ENCODE data around the gene TPST2.
A peak's percentile ranks its signal among the peaks of the same experiment; 100 is the strongest.

Gene TPST2

GRCh38 chr22:26508148-26508547, 81.8 kb downstream of the TPST2 start:
- DNase-seq (ENCODE audit: extremely low read depth in 1 of 2, low read depth in 1 of 2): no peak

GRCh38 chr22:26503758-26504157, 86.2 kb downstream of the TPST2 start:
- DNase-seq (ENCODE audit: extremely low read depth in 1 of 2, low read depth in 1 of 2): no peak

DNA sequence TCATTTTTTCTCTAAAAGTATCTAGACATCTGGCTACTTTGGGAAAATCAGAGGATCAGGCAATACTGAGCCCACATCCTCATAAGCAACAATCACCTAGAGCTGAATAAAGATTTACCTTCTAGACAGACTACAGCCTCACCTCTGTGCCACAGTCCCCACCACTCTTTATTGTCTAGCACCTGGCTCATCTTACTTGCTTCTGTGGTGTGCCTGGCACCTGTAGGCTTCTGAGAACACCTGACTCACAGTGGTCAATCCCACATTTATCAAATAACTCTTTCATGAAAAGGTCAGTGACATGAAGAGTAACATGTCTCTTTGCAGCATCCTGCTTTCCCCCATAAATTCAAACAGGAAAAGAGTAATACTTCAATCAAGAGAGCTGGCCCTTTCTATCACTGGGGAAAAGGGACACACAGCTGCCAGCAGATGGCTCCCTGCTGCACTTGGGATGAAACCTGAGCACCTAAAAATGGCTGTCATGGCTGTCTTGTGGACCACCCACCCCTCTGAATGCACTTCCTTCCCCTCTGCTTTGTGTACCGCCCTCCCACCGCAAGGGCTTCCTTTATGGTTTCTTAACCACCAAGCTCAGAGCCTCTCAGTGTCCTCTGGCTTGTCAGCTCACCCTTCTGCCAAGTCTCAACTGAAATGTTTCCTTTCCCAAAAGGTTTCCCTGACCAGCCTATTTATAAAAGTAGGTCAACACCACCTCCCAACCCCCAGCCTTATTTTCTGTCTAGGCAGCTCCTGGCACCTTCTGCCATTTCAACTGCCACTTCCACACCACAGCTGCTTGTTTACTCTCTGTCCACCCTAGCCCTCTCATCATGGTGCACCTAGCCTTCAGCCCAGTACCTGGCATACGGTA, 87.0 kb downstream of the TPST2 start:
- peak; percentile 22 to 34 for DNase-seq (ENCODE audit: extremely low read depth in 1 of 2, low read depth in 1 of 2)

- no peak for DNase-seq (ENCODE audit: extremely low read depth in 1 of 2, low read depth in 1 of 2)
Observed at GRCh38 chr22:26501996-26502395, 87.9 kb downstream of the TPST2 start.

- no peak for DNase-seq (ENCODE audit: extremely low read depth in 1 of 2, low read depth in 1 of 2)
Observed at GRCh38 chr22:26499188-26499703, 90.7 kb downstream of the TPST2 start.

- DNase-seq (ENCODE audit: extremely low read depth in 1 of 2, low read depth in 1 of 2): no peak
Observed at GRCh38 chr22:26496456-26496855, 93.5 kb downstream of the TPST2 start.

DNA sequence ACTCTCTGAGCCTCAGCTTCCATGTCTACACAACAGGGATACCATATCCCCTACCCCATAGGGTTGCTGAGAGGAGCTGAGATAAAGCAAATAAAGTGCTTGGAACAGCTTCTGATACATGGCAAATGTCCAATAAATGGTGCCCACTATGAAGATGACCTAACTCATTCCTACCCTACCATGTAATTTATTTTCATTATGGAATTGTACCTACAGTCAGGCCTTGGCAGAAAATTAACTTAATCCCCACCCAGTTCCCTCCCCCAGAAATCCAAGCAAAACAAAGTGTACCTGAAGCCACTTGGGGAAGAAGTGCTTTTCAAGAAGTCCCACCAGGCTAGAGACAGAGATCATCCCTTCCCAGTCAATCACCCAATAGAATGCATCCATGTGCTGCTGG, 95.4 kb downstream of the TPST2 start:
- DNase-seq (ENCODE audit: extremely low read depth in 1 of 2, low read depth in 1 of 2): no peak

GRCh38 chr22:26492220-26492619, 97.7 kb downstream of the TPST2 start:
- no peak for DNase-seq (ENCODE audit: extremely low read depth in 1 of 2, low read depth in 1 of 2)

- no peak for DNase-seq (ENCODE audit: extremely low read depth in 1 of 2, low read depth in 1 of 2)
Observed at GRCh38 chr22:26489447-26490036, 100.4 kb downstream of the TPST2 start.

DNA sequence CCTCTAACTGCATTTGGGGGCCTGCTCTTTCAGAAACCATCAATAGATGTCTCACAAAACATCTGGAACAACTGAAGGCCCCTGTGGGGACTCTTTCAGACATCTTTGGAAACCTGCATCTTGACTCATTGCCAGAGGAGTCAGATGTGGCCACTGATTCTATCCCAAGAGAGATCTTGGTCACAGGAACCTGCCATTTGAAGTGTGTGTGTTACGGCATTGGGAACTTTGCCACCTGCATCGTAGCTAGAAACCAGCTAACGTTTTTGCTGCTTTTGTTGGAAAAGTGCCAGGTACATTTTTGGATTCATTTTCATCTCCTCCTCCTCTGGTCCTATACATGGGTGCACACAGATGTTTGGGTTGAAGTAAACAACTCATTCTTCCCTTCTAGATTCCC, 101.9 kb downstream of the TPST2 start:
- no peak for DNase-seq (ENCODE audit: extremely low read depth in 1 of 2, low read depth in 1 of 2)

DNA sequence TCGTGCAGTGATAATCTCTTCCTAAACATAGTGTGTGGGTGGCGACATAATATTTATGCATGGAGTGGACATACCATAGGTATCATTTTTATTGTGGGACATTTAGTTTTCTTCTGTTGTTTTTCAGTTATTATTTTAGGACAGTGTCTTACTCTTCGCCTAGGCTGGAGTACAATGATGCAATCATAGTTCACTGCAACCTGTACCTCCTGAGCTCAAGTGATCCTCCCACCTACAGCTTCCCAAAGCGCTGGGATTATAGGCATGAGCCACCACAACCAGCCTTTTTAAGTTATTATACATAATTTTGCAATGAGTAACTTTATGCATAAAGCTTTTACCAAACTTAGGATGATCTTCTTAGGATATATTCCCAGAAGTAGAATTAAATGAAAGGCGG, 103.5 kb downstream of the TPST2 start:
- no peak for DNase-seq (ENCODE audit: extremely low read depth in 1 of 2, low read depth in 1 of 2)

- DNase-seq (ENCODE audit: extremely low read depth in 1 of 2, low read depth in 1 of 2): no peak
Observed at GRCh38 chr22:26485806-26486390, 104.0 kb downstream of the TPST2 start.

DNA sequence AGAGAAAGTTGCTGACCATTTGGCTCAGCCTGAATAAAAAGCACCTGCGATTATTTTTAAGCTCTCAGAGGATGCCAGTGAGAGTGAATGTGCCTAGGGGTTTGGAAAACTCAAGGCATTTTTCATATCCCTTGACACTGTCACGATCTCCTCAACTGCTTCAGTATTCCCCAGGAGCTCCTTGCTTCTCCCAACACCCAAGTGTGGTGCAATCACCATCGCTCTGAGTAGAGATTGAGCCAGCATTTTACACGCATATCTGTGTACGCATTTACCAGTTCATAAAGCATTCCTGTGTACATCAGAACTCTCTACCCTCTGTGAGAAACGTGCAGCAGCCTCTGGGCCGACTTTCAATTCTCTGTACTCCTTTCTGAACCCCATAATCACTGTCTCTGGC, 104.9 kb downstream of the TPST2 start:
- DNase-seq (ENCODE audit: extremely low read depth in 1 of 2, low read depth in 1 of 2): no peak

DNA sequence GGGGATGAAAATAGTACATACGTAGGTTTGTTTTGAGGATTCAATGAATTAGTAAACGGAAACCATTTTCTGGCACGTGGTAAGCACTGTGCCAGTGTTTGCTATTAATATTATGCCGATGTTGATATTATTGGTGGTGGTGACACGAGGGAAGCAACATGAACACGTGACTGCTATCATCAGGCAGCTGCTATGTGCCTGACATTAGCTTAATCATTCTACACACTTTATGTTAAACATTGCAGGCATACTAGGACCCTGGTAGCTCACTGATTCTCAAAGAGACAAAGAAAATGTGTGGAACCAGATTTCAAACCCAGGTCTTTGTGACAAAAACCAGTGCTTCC, 105.6 kb downstream of the TPST2 start:
- DNase-seq (ENCODE audit: extremely low read depth in 1 of 2, low read depth in 1 of 2): no peak

DNA sequence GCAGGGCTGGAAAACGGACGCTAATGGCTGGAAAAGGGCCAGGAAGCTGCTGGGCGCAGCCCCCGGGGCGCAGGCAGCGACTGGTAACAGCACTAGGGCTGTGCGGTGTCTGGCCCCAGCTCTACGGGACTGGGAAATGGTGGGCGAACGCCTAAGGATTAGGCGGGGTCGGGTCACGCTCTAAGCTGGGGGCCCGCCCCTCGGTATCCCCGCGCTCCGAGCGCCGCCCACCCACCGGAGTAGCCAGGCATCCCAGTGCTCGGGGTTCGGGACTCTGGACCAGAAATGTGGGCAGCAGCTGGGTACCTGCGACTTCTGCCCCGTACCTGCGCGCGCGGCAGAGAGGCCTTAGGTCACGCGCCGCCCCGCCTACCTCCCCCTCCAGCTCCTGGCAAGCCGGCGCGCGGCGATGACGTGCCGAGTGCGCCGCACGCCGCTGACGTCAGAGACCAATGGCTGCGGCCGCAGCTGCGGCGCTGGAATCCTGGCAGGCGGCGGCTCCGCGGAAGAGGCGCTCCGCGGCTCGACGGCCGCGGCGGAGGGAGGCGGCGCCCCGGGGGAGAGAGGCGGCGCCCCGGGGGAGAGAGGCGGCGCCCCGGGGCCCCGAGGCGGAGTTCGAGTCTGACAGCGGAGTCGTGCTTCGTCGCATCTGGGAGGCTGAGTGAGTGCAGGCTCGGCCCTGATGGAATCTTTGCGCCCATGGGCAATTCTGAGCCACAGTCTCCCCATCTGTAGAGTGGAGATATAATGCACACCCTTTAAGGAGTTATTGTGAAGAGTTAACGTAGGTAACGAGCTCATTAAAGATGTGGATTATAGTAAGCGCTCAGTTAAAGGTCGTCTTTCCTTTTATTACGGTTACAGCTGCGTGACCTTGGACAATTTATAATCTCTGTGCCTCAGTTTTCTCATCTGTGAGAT, 106.2 kb downstream of the TPST2 start, which contains the start of the genes HPS4 and SRRD:
Gene HPS4 (minus strand): TSS at position 345 of the 921 bp plus-strand sequence. CDS start 2,021 bp downstream, outside the sequence.
Gene SRRD (plus strand): TSS at position 439 of the 921 bp plus-strand sequence. CDS start 14 bp downstream, at position 453.
- DNase-seq (ENCODE audit: extremely low read depth in 1 of 2, low read depth in 1 of 2): peak; percentile 76 to 90

DNA sequence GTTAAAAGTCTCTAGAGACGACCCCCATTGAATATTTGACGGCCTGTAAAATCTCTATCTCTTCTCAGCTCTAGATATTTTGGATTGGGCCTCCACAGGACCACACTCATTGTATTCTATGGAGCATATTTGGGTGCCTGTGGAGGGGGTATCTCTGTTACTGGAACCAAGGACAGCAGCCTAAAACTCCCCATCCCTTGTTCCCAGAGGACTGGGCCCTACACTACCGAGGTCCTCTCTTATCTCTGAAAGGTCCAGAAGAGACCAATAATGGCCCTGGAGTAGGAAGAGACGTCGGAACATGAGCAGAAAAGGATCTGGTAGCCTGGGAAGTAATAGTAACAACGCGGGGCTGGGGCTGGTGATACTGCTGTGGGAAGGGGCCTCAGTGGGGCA, 106.9 kb downstream of the TPST2 start:
- DNase-seq (ENCODE audit: extremely low read depth in 1 of 2, low read depth in 1 of 2): no peak

DNA sequence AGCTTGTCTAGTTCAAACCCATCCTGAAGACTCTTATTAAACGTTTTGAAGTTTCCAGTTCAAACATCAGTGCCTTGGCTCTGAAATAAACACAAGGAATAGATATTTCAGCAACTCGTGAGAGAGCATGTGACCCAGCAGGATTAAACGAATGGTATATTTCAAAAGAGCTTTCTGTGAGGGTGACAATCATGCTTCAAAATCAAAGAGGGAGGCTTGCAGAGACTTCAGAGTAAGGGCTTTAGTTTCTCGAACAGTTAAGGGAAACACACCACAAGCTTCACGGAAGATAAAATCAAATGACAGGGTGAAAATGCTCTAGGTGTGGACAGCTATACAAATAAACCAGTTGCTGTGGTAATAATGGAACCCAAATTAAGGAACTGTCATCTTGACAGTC, 107.8 kb downstream of the TPST2 start:
- DNase-seq (ENCODE audit: extremely low read depth in 1 of 2, low read depth in 1 of 2): no peak

- DNase-seq (ENCODE audit: extremely low read depth in 1 of 2, low read depth in 1 of 2): no peak
Observed at GRCh38 chr22:26481694-26482093, 108.2 kb downstream of the TPST2 start.

GRCh38 chr22:26481112-26481693, 108.7 kb downstream of the TPST2 start:
- no peak for DNase-seq (ENCODE audit: extremely low read depth in 1 of 2, low read depth in 1 of 2)

DNA sequence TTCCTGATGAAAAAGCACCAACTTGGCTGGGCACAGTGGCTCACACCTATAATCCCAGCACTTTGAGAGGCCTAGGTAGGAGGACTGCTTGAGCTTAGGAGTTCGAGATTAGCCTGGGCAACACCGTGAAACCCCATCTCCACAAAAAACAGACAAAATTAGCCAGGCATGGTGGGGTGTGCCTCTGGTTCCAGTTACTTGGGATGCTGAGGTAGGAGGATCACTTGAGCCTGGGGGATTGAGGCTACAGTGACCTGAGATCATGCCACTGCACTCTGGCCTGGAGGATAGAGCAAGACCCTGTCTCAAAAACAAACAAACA, 109.4 kb downstream of the TPST2 start:
- DNase-seq (ENCODE audit: extremely low read depth in 1 of 2, low read depth in 1 of 2): no peak

Measured in activated CD8-positive, alpha-beta memory T cell treated with anti-CD3 and anti-CD28 coated beads for 1 hour (primary cell).